B cell (primary cell): Measurements from ENCODE around the gene SMARCC2. TPM values are rescaled to one million over a fixed set of nuclear protein-coding genes. Genes with fewer than 3 reads are reported as not detected.
A peak's percentile ranks its signal among the peaks of the same experiment; 100 is the strongest.
"Not testable (repeated sequence)": the region's sequence is repeated elsewhere in the genome, so short reads cannot be mapped to it uniquely, and the experiment has no call there.

Experiments
- ATAC-seq: fragments of 200-7000 bp; cut with Tn5 transposase; one replicate; pipeline ENCODE4 v1.10.0; 2021; ENCODE audit warnings: low read depth, mild to moderate bottlenecking, moderate number of reproducible peaks, moderate library complexity
- CTCF ChIA-PET: fragments of 350-600 bp; sonication (Branson Sonifier 250); formaldehyde crosslinking; loops from one replicate; lab custom pipeline; 2021; ENCODE audit warnings: antibody characterized with exemption, inconsistent platforms; lab: Charles Lee
- POLR2A ChIA-PET: fragments of 350-600 bp; sonication (Branson Sonifier 250); formaldehyde crosslinking; loops from one replicate; lab custom pipeline; 2021; ENCODE audit warnings: antibody characterized with exemption; lab: Charles Lee
- DNase-seq: peaks from one replicate; pipeline ENCODE4 v3.0.0; 2013
- H2AFZ ChIP-seq: 2 replicates; pipeline ENCODE4 v1.6.1; 2012; ENCODE audit warnings: mild to moderate bottlenecking, low read depth, low read length; ENCODE audit not compliant: insufficient read depth, poor library complexity, severe bottlenecking
- H3K27ac ChIP-seq, 2 donors: 1 replicate in 1 of 2; 2 replicates in 1 of 2; pipeline ENCODE4 v1.5.1; 2012 to 2013; ENCODE audit warnings: low read length in 2 of 2, mild to moderate bottlenecking in 2 of 2, moderate library complexity in 1 of 2
- H3K27me3 ChIP-seq, 4 experiments: fragments of 200-600 bp in 1 of 4; sonication (generic) in 1 of 4; replicated peaks in 1 of 4; 1 replicate in 2 of 4; 2 replicates in 2 of 4; pipeline versions ENCODE4 v1.6.1 to v1.7.0; 2013 to 2016; ENCODE audit warnings: low read length in 3 of 4, mild to moderate bottlenecking in 2 of 4, mixed read lengths in 1 of 4, moderate library complexity in 1 of 4; ENCODE audit not compliant: insufficient read depth in 4 of 4, control insufficient read depth in 3 of 4; ENCODE audit errors: control extremely low read depth in 1 of 4
- H3K36me3 ChIP-seq, 2 experiments: replicated peaks in 1 of 2; 1 replicate in 1 of 2; 2 replicates in 1 of 2; pipeline versions ENCODE4 v1.6.1 to v1.7.1; 2013; ENCODE audit warnings: low read length in 1 of 2; ENCODE audit not compliant: insufficient read depth in 2 of 2, control insufficient read depth in 1 of 2; ENCODE audit errors: control extremely low read depth in 1 of 2, extremely low read depth in 1 of 2
- H3K4me1 ChIP-seq, 2 donors: fragments of 200-600 bp in 1 of 2; sonication (generic) in 1 of 2; 1 replicate in 1 of 2; 2 replicates in 1 of 2; pipeline versions ENCODE4 v1.5.1 to v1.6.1; 2013 to 2017; ENCODE audit warnings: low read length in 2 of 2; ENCODE audit not compliant: control insufficient read depth in 2 of 2, insufficient read depth in 2 of 2
- H3K4me2 ChIP-seq: replicated peaks from 2 replicates; pipeline ENCODE3; 2012; ENCODE audit warnings: mild to moderate bottlenecking, low read depth, low read length; ENCODE audit not compliant: poor library complexity, severe bottlenecking
- H3K4me3 ChIP-seq, 5 experiments: fragments of 200-600 bp in 1 of 5; sonication (generic) in 1 of 5; 1 replicate in 3 of 5; 2 replicates in 2 of 5; pipeline versions ENCODE4 v1.5.1 to v1.7.0; 2011 to 2016; ENCODE audit warnings: low read length in 4 of 5, mild to moderate bottlenecking in 4 of 5, low read depth in 2 of 5, control low read depth in 1 of 5, moderate library complexity in 1 of 5; ENCODE audit not compliant: insufficient read depth in 1 of 5; ENCODE audit errors: control extremely low read depth in 1 of 5, extremely low read depth in 1 of 5
- H3K79me2 ChIP-seq: fragments of 200-600 bp; sonication (generic); one replicate; pipeline ENCODE4 v1.6.0; 2016; ENCODE audit warnings: low read length; ENCODE audit not compliant: control insufficient read depth, insufficient read depth
- H3K9ac ChIP-seq: fragments of 200-600 bp; sonication (generic); 2 replicates; pipeline ENCODE4 v1.6.1; 2017; ENCODE audit warnings: mild to moderate bottlenecking, low read length, moderate library complexity
- H3K9me3 ChIP-seq, 3 donors: one replicate each; pipeline versions ENCODE4 v1.6.1 to v1.7.1; 2013; ENCODE audit warnings: low read length in 2 of 3; ENCODE audit not compliant: control insufficient read depth in 2 of 3, insufficient read depth in 1 of 3; ENCODE audit errors: control extremely low read depth in 1 of 3
- H4K20me1 ChIP-seq: 2 replicates; pipeline ENCODE4 v1.6.0; 2012; ENCODE audit warnings: mild to moderate bottlenecking, low read length; ENCODE audit not compliant: insufficient read depth, control insufficient read depth, poor library complexity, severe bottlenecking
- H3K27ac Mint-ChIP-seq: one replicate; pipeline ENCODE4 v1.8.0; 2021; ENCODE audit warnings: mixed read lengths
- H3K27me3 Mint-ChIP-seq: one replicate; pipeline ENCODE4 v1.8.0; 2021; ENCODE audit warnings: mixed read lengths
- H3K4me1 Mint-ChIP-seq: one replicate; pipeline ENCODE4 v1.8.0; 2021; ENCODE audit warnings: mixed read lengths
- H3K4me3 Mint-ChIP-seq: one replicate; pipeline ENCODE4 v1.8.0; 2021; ENCODE audit warnings: mixed read lengths
- H3K9me3 Mint-ChIP-seq: one replicate; pipeline ENCODE4 v1.8.0; 2022; ENCODE audit warnings: mixed read lengths; ENCODE audit not compliant: insufficient read depth
- EZH2 ChIP-seq: IDR thresholded peaks from 2 replicates; pipeline ENCODE4 v1.6.1; 2012; ENCODE audit warnings: borderline replicate concordance, low read depth, mild to moderate bottlenecking, moderate library complexity, low read length; ENCODE audit not compliant: insufficient read depth, poor library complexity, severe bottlenecking
- WGBS: methylation state at CpG from one replicate; pipeline ENCODE4 v1.1.5; 2013; ENCODE audit warnings: missing lambda C conversion rate; ENCODE audit not compliant: insufficient coverage; 5-methylcytosine and 5-hydroxymethylcytosine counted together
- intact Hi-C: fragments of 100-400 bp; cut with micrococcal nuclease; formaldehyde crosslinking; loops from one replicate; pipeline ENCODE4 v1.10.0; 2022
- polyA plus RNA-seq: library from polyadenylated mRNA; depleted of rRNA; stranded (reverse); fragments of >200 nt; gene quantifications from 2 replicates; pipeline ENCODE4 v1.2.3, GENCODE V29; 2012
- total RNA-seq, 2 donors: library from RNA; stranded (reverse); fragments of 120-200 nt in 1 of 2; gene quantifications; 1 replicate in 1 of 2; 2 replicates in 1 of 2; pipeline versions ENCODE4 v1.2.3 to v1.2.4, GENCODE V29; 2013 to 2022
- TF ChIP-seq, protein P1 (sequence below): fragments of 200-600 bp; IDR thresholded peaks from one replicate; pipeline ENCODE4 v1.8.0; 2022; ENCODE audit warnings: antibody characterized with exemption, mild to moderate bottlenecking

SMARCC2 gene
- total and polyA plus RNA-seq, 2 donors (not counting 1 experiment from before 2014, with no cell fraction given) = 70.4 to 198 TPM

DNA sequence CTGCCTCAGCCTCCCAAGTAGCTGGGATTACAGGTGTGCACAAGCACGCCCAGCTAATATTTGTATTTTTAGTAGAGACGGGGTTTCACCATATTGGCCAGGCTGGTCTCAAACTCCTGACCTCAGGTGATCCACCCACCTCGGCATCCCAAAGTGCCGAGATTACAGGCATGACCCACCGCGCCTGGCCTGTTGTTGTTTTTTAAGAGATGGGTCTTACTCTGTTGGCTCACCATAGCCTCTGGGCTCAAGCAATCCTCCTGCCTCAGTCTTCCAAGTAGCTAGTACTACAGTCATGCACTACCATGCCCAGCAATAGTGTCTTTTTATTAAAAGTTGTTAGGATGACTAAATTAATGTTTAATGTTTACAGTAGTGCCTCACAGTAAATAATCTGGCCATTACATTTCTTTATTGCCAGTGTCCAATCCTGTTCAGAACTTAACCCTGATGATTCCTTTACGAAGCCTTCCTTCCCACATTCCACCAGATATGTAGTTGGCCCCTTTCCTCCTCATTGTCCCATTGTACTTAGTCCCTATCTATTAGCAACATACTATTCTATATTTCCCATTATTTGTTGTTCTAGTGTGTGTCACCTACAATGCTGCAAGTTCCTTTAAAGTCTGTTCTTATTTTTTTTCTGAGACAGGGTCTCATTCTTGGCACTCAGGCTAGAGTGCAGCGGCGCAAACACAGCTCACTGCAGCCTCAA, 8.8 kb upstream of the SMARCC2 start:
- no peaks in the 10 kb centered on the region for H3K36me3 ChIP-seq
- H4K20me1 ChIP-seq = no peaks in the 10 kb centered on the region
- no peak overlapping the region for H2AFZ ChIP-seq
- Mint-ChIP-seq H3K27ac (peak overlapping the region; percentile 61), H3K9me3 (no peaks in the 10 kb centered on the region), H3K4me1 (peaks cover 11% of the 10 kb centered on the region), H3K27me3 (no peaks in the 10 kb centered on the region), H3K4me3 (no peak overlapping the region)
- no peak for DNase-seq
- no peaks in the 10 kb centered on the region for H3K9me3 ChIP-seq
- intact Hi-C loops = no loop called here
- no peak overlapping the region for H3K4me2 ChIP-seq
- no peak overlapping the region for H3K4me3 ChIP-seq
- TF ChIP-seq, protein P1, sequence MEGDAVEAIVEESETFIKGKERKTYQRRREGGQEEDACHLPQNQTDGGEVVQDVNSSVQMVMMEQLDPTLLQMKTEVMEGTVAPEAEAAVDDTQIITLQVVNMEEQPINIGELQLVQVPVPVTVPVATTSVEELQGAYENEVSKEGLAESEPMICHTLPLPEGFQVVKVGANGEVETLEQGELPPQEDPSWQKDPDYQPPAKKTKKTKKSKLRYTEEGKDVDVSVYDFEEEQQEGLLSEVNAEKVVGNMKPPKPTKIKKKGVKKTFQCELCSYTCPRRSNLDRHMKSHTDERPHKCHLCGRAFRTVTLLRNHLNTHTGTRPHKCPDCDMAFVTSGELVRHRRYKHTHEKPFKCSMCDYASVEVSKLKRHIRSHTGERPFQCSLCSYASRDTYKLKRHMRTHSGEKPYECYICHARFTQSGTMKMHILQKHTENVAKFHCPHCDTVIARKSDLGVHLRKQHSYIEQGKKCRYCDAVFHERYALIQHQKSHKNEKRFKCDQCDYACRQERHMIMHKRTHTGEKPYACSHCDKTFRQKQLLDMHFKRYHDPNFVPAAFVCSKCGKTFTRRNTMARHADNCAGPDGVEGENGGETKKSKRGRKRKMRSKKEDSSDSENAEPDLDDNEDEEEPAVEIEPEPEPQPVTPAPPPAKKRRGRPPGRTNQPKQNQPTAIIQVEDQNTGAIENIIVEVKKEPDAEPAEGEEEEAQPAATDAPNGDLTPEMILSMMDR = no peak
- no peak for TF ChIP-seq EZH2
- WGBS = 100% methylated on average over 4 of the region's 9 CpGs
- H3K79me2 ChIP-seq = no peaks in the 10 kb centered on the region
- CTCF ChIA-PET = interaction anchor here (2.2 to 2.3 kb wide), 2 partner anchors 8 to 10 kb away, joined by 5 to 6 read pairs; no protein-coding TSS in a partner anchor
- H3K9ac ChIP-seq = no peak overlapping the region
- ATAC-seq = no peak
- no peak overlapping the region for H3K27ac ChIP-seq
- H3K4me1 ChIP-seq = peaks cover 0 to 2% of the 10 kb centered on the region in 2 donors
- no peaks in the 10 kb centered on the region for H3K27me3 ChIP-seq
- POLR2A ChIA-PET = interaction anchor here (0.6 to 1.0 kb wide), 2 partner anchors 24 to 88 kb away, joined by 3 to 6 read pairs; partner anchors contain the start of gene RNF41

DNA sequence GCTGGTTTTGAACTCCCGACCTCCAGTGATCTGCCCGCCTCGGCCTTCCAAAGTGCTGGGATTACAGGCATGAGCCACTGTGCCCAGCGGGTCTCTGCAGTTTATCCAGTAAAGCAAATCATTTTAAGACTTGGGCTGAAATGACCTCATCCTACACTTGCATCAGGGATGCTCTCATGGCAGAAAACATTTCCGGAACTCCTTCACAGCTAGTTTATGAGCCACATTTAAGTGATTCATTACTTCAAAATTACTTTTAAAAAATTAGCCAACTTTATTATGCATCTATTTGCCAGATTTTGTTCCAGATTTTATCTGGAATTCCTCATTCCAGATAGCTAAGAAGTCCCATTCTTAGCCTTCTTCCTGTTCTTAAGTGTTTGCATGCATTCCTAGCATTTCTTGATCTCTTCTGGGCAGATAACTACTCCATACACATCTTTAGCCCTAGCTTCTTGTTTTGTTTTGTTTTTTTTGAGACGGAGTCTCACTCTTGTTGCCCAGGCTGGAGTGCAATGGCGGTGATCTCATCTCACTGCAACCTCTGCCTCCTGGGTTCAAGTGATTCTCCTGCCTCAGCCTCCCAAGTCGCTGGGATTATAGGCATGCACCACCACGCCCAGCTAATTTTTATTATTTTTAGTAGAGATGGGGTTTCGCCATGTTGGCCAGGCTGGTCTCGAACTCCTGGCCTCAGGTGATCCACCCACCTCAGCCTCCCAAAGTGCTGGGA, 7.7 kb upstream of the SMARCC2 start:
- H3K4me3 ChIP-seq, ATAC-seq, H3K9ac ChIP-seq, H3K27me3 Mint-ChIP-seq, H3K27me3 ChIP-seq, H3K9me3 Mint-ChIP-seq, H3K27ac ChIP-seq, H3K9me3 ChIP-seq, H3K36me3 ChIP-seq, H3K4me2 ChIP-seq, H3K4me1 ChIP-seq, H3K4me3 Mint-ChIP-seq, intact Hi-C loops, H2AFZ ChIP-seq, DNase-seq, POLR2A ChIA-PET, H3K27ac Mint-ChIP-seq, H3K79me2 ChIP-seq, H4K20me1 ChIP-seq: not testable (repeated sequence)
- 100% methylated on average over 4 of the region's 11 CpGs for WGBS
- peaks cover 11% of the 10 kb centered on the region for H3K4me1 Mint-ChIP-seq
- CTCF ChIA-PET = interaction anchor here (1.2 to 2.3 kb wide), 4 partner anchors 9 to 267 kb away, joined by 4 to 6 read pairs (median 5); partner anchors contain the start of gene RNF41
